Measurements from ENCODE around the gene ALDH1A3. TPM values are rescaled to one million over a fixed set of nuclear protein-coding genes. Genes with fewer than 3 reads are reported as not detected.
A peak's percentile ranks its signal among the peaks of the same experiment; 100 is the strongest.

Gene ALDH1A3
- total RNA-seq, 1 donor = 54.6 TPM

DNA sequence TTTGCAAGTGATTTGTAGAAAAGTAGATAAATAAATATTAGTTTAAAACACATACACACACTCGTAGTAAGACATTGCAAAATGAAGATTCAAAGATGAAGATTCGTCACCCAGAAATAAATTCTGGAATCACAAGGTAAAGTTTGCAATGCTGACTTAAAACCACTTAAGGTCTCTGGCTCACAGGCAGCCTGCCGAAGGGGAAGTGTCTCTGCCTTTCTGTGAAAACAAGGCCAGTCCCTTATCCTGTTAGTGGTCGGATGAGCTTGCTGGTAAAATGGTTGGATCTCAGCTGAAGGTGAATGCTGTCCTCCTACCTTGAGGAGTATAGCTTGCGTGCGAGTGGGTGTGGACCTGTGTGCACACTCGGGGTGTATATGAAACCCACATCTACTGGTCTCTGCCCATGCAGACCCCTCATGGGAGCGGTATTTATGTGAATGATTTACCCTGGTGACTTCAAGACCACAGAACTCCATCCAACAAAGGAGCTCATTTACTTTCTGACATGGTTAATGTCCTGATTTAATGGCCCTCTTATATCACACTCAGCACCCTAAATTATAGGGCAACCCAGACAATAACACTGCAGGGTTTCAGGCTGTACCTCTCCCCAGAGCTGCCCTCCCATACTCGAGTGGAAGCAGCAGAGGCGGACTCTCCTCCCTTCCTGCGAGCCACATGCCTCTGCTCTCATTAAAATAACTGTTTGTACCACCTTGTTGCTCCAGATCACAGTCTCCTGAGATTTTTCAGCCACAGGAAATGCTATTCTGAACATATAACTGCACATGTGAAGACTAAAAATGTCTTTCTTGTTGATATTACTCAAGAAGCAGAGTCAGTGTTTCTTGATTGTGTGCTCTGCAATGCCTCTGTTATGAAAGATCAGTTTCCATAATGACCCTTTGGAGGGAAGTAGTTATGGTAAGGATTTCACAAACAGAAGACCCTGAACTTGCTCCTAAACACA is 45.9 kb upstream of the ALDH1A3 start:
- Histone ChIP-seq H3K4me3 (ENCODE audit: insufficient read depth, low read length) (no peak overlapping the region), H3K27me3 (ENCODE audit: insufficient read depth, low read length) (no peaks in the 10 kb centered on the region), H3K36me3 (ENCODE audit: insufficient read depth, low read length) (no peaks in the 10 kb centered on the region), H2AFZ (ENCODE audit: low read length) (peak overlapping the region; percentile 50), H3K4me1 (ENCODE audit: insufficient read depth, low read length) (no peaks in the 10 kb centered on the region), H4K20me1 (ENCODE audit: insufficient read depth, low read length) (no peaks in the 10 kb centered on the region), H3K79me2 (ENCODE audit: insufficient read depth, low read length) (no peaks in the 10 kb centered on the region), H3K9me3 (ENCODE audit: low read depth, low read length) (no peaks in the 10 kb centered on the region), H3K27ac (ENCODE audit: low read depth, low read length) (no peak overlapping the region), H3K4me2 (ENCODE audit: insufficient read depth, low read length) (no peak overlapping the region)
- peak; percentile 73 for DNase-seq (ENCODE audit: insufficient read length, low spot score, missing footprints)
- TF ChIP-seq, protein P1, sequence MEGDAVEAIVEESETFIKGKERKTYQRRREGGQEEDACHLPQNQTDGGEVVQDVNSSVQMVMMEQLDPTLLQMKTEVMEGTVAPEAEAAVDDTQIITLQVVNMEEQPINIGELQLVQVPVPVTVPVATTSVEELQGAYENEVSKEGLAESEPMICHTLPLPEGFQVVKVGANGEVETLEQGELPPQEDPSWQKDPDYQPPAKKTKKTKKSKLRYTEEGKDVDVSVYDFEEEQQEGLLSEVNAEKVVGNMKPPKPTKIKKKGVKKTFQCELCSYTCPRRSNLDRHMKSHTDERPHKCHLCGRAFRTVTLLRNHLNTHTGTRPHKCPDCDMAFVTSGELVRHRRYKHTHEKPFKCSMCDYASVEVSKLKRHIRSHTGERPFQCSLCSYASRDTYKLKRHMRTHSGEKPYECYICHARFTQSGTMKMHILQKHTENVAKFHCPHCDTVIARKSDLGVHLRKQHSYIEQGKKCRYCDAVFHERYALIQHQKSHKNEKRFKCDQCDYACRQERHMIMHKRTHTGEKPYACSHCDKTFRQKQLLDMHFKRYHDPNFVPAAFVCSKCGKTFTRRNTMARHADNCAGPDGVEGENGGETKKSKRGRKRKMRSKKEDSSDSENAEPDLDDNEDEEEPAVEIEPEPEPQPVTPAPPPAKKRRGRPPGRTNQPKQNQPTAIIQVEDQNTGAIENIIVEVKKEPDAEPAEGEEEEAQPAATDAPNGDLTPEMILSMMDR (IDR thresholded peaks at IDR 0.05; ENCODE audit: extremely low read depth, low read depth, low read length) = no peak

DNA sequence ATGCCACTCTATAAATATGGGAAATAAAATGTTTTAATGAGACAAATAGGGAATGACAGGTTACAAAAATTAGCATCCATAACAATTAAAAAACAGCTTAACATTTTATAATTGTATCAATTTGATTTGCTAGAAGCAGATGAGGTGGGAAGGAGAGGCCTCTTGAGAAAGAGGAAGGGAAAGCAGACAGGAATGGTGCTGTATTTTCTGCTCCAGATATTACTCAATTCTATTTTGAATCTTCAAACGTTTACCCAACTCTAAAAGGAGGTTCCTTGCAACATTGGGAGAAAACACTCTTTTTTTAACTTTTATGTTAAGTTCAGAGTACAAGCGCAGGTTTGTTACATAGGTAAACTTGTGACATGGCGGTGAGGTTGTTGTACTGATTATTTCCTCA is 44.9 kb upstream of the ALDH1A3 start:
- Histone ChIP-seq H2AFZ (ENCODE audit: low read length) (no peak overlapping the region), H3K4me2 (ENCODE audit: insufficient read depth, low read length) (no peak overlapping the region)
- TF ChIP-seq, protein P1 (IDR thresholded peaks at IDR 0.05; ENCODE audit: extremely low read depth, low read depth, low read length) = no peak

DNA sequence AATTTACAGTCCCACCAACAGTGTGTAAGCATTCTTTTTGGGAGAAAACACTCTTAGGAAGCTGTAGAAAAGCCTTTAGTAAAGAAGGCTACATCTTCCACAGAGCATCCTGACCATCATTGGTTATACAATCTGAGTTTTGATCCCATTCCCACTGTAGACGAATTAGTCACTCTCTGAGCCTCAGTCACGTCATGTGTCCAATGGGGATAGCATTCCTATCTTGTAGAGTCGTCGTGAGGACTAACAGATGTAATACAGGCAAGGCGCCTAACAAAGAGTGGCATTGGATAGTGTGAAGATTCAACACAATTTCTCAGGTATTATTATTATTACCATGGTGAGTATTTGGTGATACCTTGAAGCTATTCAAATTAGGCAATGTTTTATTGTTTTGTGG is 44.0 kb upstream of the ALDH1A3 start:
- Histone ChIP-seq H3K36me3 (ENCODE audit: insufficient read depth, low read length) (no peaks in the 10 kb centered on the region), H3K27me3 (ENCODE audit: insufficient read depth, low read length) (no peaks in the 10 kb centered on the region), H4K20me1 (ENCODE audit: insufficient read depth, low read length) (no peaks in the 10 kb centered on the region), H3K27ac (ENCODE audit: low read depth, low read length) (no peak overlapping the region), H3K79me2 (ENCODE audit: insufficient read depth, low read length) (no peaks in the 10 kb centered on the region), H3K4me1 (ENCODE audit: insufficient read depth, low read length) (no peaks in the 10 kb centered on the region), H3K4me2 (ENCODE audit: insufficient read depth, low read length) (no peak overlapping the region), H2AFZ (ENCODE audit: low read length) (no peak overlapping the region), H3K4me3 (ENCODE audit: insufficient read depth, low read length) (no peak overlapping the region), H3K9me3 (ENCODE audit: low read depth, low read length) (no peaks in the 10 kb centered on the region)
- DNase-seq (ENCODE audit: insufficient read length, low spot score, missing footprints) = no peak
- TF ChIP-seq, protein P1 (IDR thresholded peaks at IDR 0.05; ENCODE audit: extremely low read depth, low read depth, low read length) = no peak

More for the DNA sequence above, 44.9 kb upstream of the ALDH1A3 start:
- H3K9me3 ChIP-seq (ENCODE audit: low read depth, low read length) = no peaks in the 10 kb centered on the region
- no peaks in the 10 kb centered on the region for H4K20me1 ChIP-seq (ENCODE audit: insufficient read depth, low read length)
- no peaks in the 10 kb centered on the region for H3K4me1 ChIP-seq (ENCODE audit: insufficient read depth, low read length)
- no peaks in the 10 kb centered on the region for H3K36me3 ChIP-seq (ENCODE audit: insufficient read depth, low read length)
- no peak overlapping the region for H3K4me3 ChIP-seq (ENCODE audit: insufficient read depth, low read length)
- H3K79me2 ChIP-seq (ENCODE audit: insufficient read depth, low read length) = no peaks in the 10 kb centered on the region
- no peak for DNase-seq (ENCODE audit: insufficient read length, low spot score, missing footprints)
- H3K27ac ChIP-seq (ENCODE audit: low read depth, low read length) = no peak overlapping the region
- no peaks in the 10 kb centered on the region for H3K27me3 ChIP-seq (ENCODE audit: insufficient read depth, low read length)

DNA sequence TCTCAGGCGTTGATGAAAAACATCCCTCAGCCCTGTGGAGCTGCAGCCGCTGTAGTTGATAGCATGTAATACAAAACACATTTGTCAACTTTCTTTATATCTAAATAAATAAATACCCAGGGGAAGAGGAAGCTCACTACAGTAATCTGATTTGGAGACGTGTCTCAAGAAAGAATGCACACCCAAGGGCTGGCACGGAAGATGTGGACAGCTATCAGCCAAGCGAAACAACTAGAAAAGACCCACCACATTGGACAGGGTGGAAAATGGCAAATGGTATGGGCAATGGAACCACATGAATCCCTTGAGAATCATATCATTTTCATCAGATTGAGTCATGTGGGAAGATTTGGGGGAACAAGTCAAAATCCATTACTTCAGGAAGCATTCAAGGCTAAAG is 43.1 kb upstream of the ALDH1A3 start:
- Histone ChIP-seq H3K36me3 (ENCODE audit: insufficient read depth, low read length) (no peaks in the 10 kb centered on the region), H4K20me1 (ENCODE audit: insufficient read depth, low read length) (no peaks in the 10 kb centered on the region), H2AFZ (ENCODE audit: low read length) (no peak overlapping the region), H3K27ac (ENCODE audit: low read depth, low read length) (no peak overlapping the region), H3K79me2 (ENCODE audit: insufficient read depth, low read length) (no peaks in the 10 kb centered on the region), H3K27me3 (ENCODE audit: insufficient read depth, low read length) (no peaks in the 10 kb centered on the region), H3K9me3 (ENCODE audit: low read depth, low read length) (no peaks in the 10 kb centered on the region), H3K4me2 (ENCODE audit: insufficient read depth, low read length) (no peak overlapping the region), H3K4me1 (ENCODE audit: insufficient read depth, low read length) (no peaks in the 10 kb centered on the region), H3K4me3 (ENCODE audit: insufficient read depth, low read length) (no peak overlapping the region)
- TF ChIP-seq, protein P1 (IDR thresholded peaks at IDR 0.05; ENCODE audit: extremely low read depth, low read depth, low read length) = no peak
- DNase-seq (ENCODE audit: insufficient read length, low spot score, missing footprints) = no peak
